ENCODE measurements around the gene EGFL7.

DNA sequence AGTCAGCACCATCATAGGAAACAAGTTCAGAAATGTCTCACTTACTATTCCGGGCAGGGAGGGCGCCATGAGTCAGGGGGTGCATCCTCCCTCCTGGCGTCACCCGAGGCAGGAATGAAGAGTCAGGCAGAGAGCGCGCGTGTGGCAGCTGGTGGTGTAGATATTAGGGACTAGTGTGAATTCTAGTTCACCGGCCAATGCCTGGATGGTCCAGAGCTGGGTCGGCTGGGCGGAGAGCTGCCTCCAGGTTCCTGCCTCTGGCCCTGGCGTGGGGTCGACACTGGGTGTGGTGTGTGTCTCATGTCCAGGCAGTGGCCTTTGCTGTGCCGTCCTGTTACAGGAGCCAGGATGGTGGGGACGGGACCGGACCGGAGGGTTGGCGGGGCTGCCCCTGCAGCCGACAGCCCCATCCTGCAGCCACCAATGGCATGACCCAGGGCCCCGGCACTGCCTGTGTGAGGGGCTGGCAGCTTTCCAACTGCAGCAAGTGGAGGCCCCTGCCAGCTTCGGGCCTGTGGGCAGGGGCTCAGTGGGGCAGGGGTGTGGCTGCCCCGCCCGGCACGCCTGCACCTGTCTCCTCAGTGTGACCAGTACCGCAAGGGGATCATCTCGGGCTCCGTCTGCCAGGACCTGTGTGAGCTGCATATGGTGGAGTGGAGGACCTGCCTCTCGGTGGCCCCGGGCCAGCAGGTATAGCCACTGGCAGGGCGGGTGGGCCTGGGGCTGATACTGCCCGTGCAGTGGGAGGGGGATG, 58.8 kb downstream of the EGFL7 start:
- TF ChIP-seq, protein P1, sequence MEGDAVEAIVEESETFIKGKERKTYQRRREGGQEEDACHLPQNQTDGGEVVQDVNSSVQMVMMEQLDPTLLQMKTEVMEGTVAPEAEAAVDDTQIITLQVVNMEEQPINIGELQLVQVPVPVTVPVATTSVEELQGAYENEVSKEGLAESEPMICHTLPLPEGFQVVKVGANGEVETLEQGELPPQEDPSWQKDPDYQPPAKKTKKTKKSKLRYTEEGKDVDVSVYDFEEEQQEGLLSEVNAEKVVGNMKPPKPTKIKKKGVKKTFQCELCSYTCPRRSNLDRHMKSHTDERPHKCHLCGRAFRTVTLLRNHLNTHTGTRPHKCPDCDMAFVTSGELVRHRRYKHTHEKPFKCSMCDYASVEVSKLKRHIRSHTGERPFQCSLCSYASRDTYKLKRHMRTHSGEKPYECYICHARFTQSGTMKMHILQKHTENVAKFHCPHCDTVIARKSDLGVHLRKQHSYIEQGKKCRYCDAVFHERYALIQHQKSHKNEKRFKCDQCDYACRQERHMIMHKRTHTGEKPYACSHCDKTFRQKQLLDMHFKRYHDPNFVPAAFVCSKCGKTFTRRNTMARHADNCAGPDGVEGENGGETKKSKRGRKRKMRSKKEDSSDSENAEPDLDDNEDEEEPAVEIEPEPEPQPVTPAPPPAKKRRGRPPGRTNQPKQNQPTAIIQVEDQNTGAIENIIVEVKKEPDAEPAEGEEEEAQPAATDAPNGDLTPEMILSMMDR (IDR thresholded peaks at IDR 0.05) = no peak
- TF ChIP-seq POLR2A (IDR thresholded peaks at IDR 0.05) = no peak

All from uterus (tissue), 2 donors.